ENCODE measurements around the gene PRAMEF12. TPM values are rescaled to one million over a fixed set of nuclear protein-coding genes. Genes with fewer than 3 reads are reported as not detected.
"Not testable (repeated sequence)": the region's sequence is repeated elsewhere in the genome, so short reads cannot be mapped to it uniquely, and the experiment has no call there.

PRAMEF12 gene
- total RNA-seq, 1 experiment from 2014 or later = not detected

DNA sequence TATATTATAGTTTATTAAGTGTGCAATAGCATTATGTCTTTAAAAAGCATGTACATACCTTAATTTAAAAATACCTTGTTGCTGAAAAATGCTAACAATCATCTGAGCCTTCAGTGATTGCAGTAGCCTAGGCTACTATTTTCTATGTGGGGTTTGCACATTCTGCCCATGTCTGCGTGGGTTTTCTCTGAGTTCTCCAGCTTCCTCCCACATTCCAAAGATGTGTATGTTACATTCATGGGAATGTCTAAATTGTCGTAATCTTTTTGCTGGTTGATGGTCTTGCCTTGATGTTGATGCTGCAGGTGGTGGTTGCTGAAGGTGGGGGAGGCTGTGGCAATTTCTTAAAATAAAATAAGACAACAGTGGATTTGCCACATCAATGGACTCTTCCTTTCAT lies 45.1 kb upstream of the PRAMEF12 start (continued):
- TF ChIP-seq, protein P1, sequence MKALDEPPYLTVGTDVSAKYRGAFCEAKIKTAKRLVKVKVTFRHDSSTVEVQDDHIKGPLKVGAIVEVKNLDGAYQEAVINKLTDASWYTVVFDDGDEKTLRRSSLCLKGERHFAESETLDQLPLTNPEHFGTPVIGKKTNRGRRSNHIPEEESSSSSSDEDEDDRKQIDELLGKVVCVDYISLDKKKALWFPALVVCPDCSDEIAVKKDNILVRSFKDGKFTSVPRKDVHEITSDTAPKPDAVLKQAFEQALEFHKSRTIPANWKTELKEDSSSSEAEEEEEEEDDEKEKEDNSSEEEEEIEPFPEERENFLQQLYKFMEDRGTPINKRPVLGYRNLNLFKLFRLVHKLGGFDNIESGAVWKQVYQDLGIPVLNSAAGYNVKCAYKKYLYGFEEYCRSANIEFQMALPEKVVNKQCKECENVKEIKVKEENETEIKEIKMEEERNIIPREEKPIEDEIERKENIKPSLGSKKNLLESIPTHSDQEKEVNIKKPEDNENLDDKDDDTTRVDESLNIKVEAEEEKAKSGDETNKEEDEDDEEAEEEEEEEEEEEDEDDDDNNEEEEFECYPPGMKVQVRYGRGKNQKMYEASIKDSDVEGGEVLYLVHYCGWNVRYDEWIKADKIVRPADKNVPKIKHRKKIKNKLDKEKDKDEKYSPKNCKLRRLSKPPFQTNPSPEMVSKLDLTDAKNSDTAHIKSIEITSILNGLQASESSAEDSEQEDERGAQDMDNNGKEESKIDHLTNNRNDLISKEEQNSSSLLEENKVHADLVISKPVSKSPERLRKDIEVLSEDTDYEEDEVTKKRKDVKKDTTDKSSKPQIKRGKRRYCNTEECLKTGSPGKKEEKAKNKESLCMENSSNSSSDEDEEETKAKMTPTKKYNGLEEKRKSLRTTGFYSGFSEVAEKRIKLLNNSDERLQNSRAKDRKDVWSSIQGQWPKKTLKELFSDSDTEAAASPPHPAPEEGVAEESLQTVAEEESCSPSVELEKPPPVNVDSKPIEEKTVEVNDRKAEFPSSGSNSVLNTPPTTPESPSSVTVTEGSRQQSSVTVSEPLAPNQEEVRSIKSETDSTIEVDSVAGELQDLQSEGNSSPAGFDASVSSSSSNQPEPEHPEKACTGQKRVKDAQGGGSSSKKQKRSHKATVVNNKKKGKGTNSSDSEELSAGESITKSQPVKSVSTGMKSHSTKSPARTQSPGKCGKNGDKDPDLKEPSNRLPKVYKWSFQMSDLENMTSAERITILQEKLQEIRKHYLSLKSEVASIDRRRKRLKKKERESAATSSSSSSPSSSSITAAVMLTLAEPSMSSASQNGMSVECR (CRISPR knock-in tag; IDR thresholded peaks at IDR 0.05; ENCODE audit: borderline replicate concordance) = no peak
- TF ChIP-seq JAZF1 (CRISPR knock-in tag; IDR thresholded peaks at IDR 0.05) = no peak
- TF ChIP-seq RORB (CRISPR knock-in tag; IDR thresholded peaks at IDR 0.05) = no peak
- no peak for TF ChIP-seq IRF2 (CRISPR knock-in tag; IDR thresholded peaks at IDR 0.05; ENCODE audit: borderline replicate concordance, low read depth)
- no peak for TF ChIP-seq GABPB1 (CRISPR knock-in tag; IDR thresholded peaks at IDR 0.05)
- TF ChIP-seq CBFB (CRISPR knock-in tag; IDR thresholded peaks at IDR 0.05; ENCODE audit: low read depth) = no peak

- ChIA-PET CTCF (no interaction called here), POLR2A (interaction anchor here (1.1 kb wide), 1 partner anchor 21 kb away, joined by 3 read pairs; no protein-coding TSS in a partner anchor)
- no peak overlapping the region for H3K4me3 Mint-ChIP-seq
- peaks cover 52% of the 10 kb centered on the region for H3K9me3 Mint-ChIP-seq
- H3K4me1 Mint-ChIP-seq = peaks cover 10% of the 10 kb centered on the region
- DNase-seq (ENCODE audit: low spot score) = no peak
- no peak overlapping the region for H3K27ac Mint-ChIP-seq
- H3K27me3 Mint-ChIP-seq (ENCODE audit: low read depth) = peaks cover 18% of the 10 kb centered on the region
- no peak for ATAC-seq
- peaks cover 22% of the 10 kb centered on the region for H3K36me3 Mint-ChIP-seq
- TF ChIP-seq, protein P1 (CRISPR knock-in tag; IDR thresholded peaks at IDR 0.05; ENCODE audit: borderline replicate concordance) = no peak
- TF ChIP-seq NR2C2 (CRISPR knock-in tag; IDR thresholded peaks at IDR 0.05) (no peak), ZSCAN18 (CRISPR knock-in tag; IDR thresholded peaks at IDR 0.05) (no peak), ZNF232 (CRISPR knock-in tag; IDR thresholded peaks at IDR 0.05) (no peak), FOXJ3 (CRISPR knock-in tag; IDR thresholded peaks at IDR 0.05; ENCODE audit: borderline replicate concordance) (no peak)
- TF ChIP-seq, protein P2, sequence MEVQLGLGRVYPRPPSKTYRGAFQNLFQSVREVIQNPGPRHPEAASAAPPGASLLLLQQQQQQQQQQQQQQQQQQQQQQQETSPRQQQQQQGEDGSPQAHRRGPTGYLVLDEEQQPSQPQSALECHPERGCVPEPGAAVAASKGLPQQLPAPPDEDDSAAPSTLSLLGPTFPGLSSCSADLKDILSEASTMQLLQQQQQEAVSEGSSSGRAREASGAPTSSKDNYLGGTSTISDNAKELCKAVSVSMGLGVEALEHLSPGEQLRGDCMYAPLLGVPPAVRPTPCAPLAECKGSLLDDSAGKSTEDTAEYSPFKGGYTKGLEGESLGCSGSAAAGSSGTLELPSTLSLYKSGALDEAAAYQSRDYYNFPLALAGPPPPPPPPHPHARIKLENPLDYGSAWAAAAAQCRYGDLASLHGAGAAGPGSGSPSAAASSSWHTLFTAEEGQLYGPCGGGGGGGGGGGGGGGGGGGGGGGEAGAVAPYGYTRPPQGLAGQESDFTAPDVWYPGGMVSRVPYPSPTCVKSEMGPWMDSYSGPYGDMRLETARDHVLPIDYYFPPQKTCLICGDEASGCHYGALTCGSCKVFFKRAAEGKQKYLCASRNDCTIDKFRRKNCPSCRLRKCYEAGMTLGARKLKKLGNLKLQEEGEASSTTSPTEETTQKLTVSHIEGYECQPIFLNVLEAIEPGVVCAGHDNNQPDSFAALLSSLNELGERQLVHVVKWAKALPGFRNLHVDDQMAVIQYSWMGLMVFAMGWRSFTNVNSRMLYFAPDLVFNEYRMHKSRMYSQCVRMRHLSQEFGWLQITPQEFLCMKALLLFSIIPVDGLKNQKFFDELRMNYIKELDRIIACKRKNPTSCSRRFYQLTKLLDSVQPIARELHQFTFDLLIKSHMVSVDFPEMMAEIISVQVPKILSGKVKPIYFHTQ (CRISPR knock-in tag; IDR thresholded peaks at IDR 0.05) = no peak
These were observed 43.4 kb upstream of the PRAMEF12 start for GRCh38 chr1:12730156-12730555.

GRCh38 chr1:12731084-12731483 lies 42.5 kb upstream of the PRAMEF12 start:
- Mint-ChIP-seq H3K9me3 (peaks cover 52% of the 10 kb centered on the region), H3K27me3 (ENCODE audit: low read depth) (peaks cover 16% of the 10 kb centered on the region), H3K36me3 (peaks cover 22% of the 10 kb centered on the region)
- CTCF ChIA-PET; DNase-seq (ENCODE audit: low spot score); H3K27ac Mint-ChIP-seq; H3K4me1 Mint-ChIP-seq; ATAC-seq; POLR2A ChIA-PET; H3K4me3 Mint-ChIP-seq: not testable (repeated sequence)

All from WTC11 (cell line).